ENCODE measurements around the gene SAP30. TPM values are rescaled to one million over a fixed set of nuclear protein-coding genes. Genes with fewer than 3 reads are reported as not detected.

The SAP30 gene
- total and polyA plus RNA-seq, 2 experiments from 2014 or later: 9.3 to 16.5 TPM

- Mint-ChIP-seq H3K4me3 (no peak overlapping the region), H3K27ac (no peak overlapping the region), H3K9me3 (no peaks in the 10 kb centered on the region; the same call in 2 of the 3 replicates), H3K4me1 (peaks cover 8% of the 10 kb centered on the region), H3K27me3 (ENCODE audit: insufficient read depth, low read depth, poor library complexity) (peaks cover 16% of the 10 kb centered on the region), H3K36me3 (ENCODE audit: low read depth) (no peaks in the 10 kb centered on the region)
- H4K20me1 ChIP-seq (replicated peaks; ENCODE audit: insufficient read depth): no peaks in the 10 kb centered on the region
- peaks cover 10% of the 10 kb centered on the region; the same call in 1 of the 2 replicates for H3K27me3 ChIP-seq (ENCODE audit: insufficient read depth)
- H3K36me3 ChIP-seq (ENCODE audit: insufficient read depth): no peaks in the 10 kb centered on the region
- no peak for DNase-seq (ENCODE audit: low spot score)
- ATAC-seq: no peak
- no peak overlapping the region for H3K27ac ChIP-seq (ENCODE audit: low read depth)
- no peak overlapping the region for H2AFZ ChIP-seq
- H3K4me1 ChIP-seq (ENCODE audit: insufficient read depth): peaks cover 7% of the 10 kb centered on the region
- 0 out of 2 replicates have a peak, but pooled peaks cover 2% of the 10 kb centered on the region for H3F3A ChIP-seq (replicated peaks; ENCODE audit: low read depth)
- no peaks in the 10 kb centered on the region for H3K9me2 ChIP-seq (ENCODE audit: insufficient read depth)
- TF ChIP-seq NANOG (IDR thresholded peaks at IDR 0.05; ENCODE audit: borderline replicate concordance) (no peak), EZH2phosphoT487 (IDR thresholded peaks at IDR 0.05; ENCODE audit: unreplicated experiment) (no peak), STAT1 (IDR thresholded peaks at IDR 0.05; ENCODE audit: unreplicated experiment) (no peak), JUNB (IDR thresholded peaks at IDR 0.05; ENCODE audit: unreplicated experiment) (no peak), CTCF (conservative IDR thresholded peaks at IDR 0.05; ENCODE audit: low read depth in 2 of 2) (no peak), ZNF331 (CRISPR knock-in tag; IDR thresholded peaks at IDR 0.05; ENCODE audit: low read depth) (no peak)
- peaks cover 4% of the 10 kb centered on the region; the same call in 1 of the 2 replicates for H3K79me2 ChIP-seq (replicated peaks; ENCODE audit: insufficient read depth)
- no peak overlapping the region for H3K4me3 ChIP-seq
- no peak overlapping the region for H3K4me2 ChIP-seq
Observed at GRCh38 chr4:173367946-173368345, 2.8 kb upstream of the SAP30 start.

GRCh38 chr4:173370130-173370476, 651 bp upstream of the SAP30 start:
- H3K27me3 ChIP-seq (ENCODE audit: insufficient read depth): peaks cover 17% of the 10 kb centered on the region; the same call in 1 of the 2 replicates
- DNase-seq (ENCODE audit: low spot score) (no peak), ATAC-seq (no peak)
- H3K9me2 ChIP-seq (ENCODE audit: insufficient read depth): no peaks in the 10 kb centered on the region
- H3K36me3 ChIP-seq (ENCODE audit: insufficient read depth): no peaks in the 10 kb centered on the region
- Mint-ChIP-seq H3K9me3 (no peaks in the 10 kb centered on the region; the same call in 2 of the 3 replicates), H3K27ac (peak overlapping the region; percentile 95), H3K4me1 (peaks cover 12% of the 10 kb centered on the region), H3K4me3 (peak overlapping the region; percentile 97), H3K27me3 (ENCODE audit: insufficient read depth, low read depth, poor library complexity) (peaks cover 16% of the 10 kb centered on the region), H3K36me3 (ENCODE audit: low read depth) (no peaks in the 10 kb centered on the region)
- no peaks in the 10 kb centered on the region for H4K20me1 ChIP-seq (replicated peaks; ENCODE audit: insufficient read depth)
- H3F3A ChIP-seq (replicated peaks; ENCODE audit: low read depth): 0 out of 2 replicates have a peak, but pooled peaks cover 2% of the 10 kb centered on the region
- H3K4me1 ChIP-seq (ENCODE audit: insufficient read depth): peaks cover 7% of the 10 kb centered on the region
- peak overlapping the region; percentile 71 for H3K27ac ChIP-seq (ENCODE audit: low read depth)
- H3K4me2 ChIP-seq: peak overlapping the region; percentile 84
- peak overlapping the region; percentile 85 for H3K4me3 ChIP-seq
- H3K79me2 ChIP-seq (replicated peaks; ENCODE audit: insufficient read depth): peaks cover 13% of the 10 kb centered on the region
- peak overlapping the region; percentile 85; the same call in 1 of the 2 replicates for H2AFZ ChIP-seq
- TF ChIP-seq ETS1 (IDR thresholded peaks at IDR 0.05): no peak
- TF ChIP-seq EZH2 (IDR thresholded peaks at IDR 0.05; ENCODE audit: low read depth, unreplicated experiment): no peak
- no peak for TF ChIP-seq CREB1 (CRISPR knock-in tag; IDR thresholded peaks at IDR 0.05; ENCODE audit: low read depth)
- no peak for TF ChIP-seq ZNF331 (CRISPR knock-in tag; IDR thresholded peaks at IDR 0.05; ENCODE audit: low read depth)
- no peak for TF ChIP-seq JUNB (IDR thresholded peaks at IDR 0.05; ENCODE audit: unreplicated experiment)
- TF ChIP-seq ZNF462 (CRISPR knock-in tag; IDR thresholded peaks at IDR 0.05): no peak
- TF ChIP-seq ZNF114 (CRISPR knock-in tag; IDR thresholded peaks at IDR 0.05): no peak
- TF ChIP-seq POLR2AphosphoS5 (IDR thresholded peaks at IDR 0.05; ENCODE audit: low read depth): no peak
- no peak for TF ChIP-seq STAT1 (IDR thresholded peaks at IDR 0.05; ENCODE audit: unreplicated experiment)

All from GM23338 (cell line).